HG02943 (cell line): ENCODE results near the gene VAV3.

Experiments
- ATAC-seq: cut with Tn5 transposase; IDR thresholded peaks from one replicate; pipeline ENCODE4 v1.9.1; 2021; ENCODE audit warnings: mild to moderate bottlenecking, low read depth, moderate library complexity; ENCODE audit not compliant: unreplicated experiment

The VAV3 gene

GRCh38 chr1:107618539-107618938 lies 346.4 kb downstream of the VAV3 start:
- ATAC-seq = no peak

- ATAC-seq = no peak
Measured at GRCh38 chr1:107617921-107618320, 347.1 kb downstream of the VAV3 start.

GRCh38 chr1:107617456-107617855 lies 347.5 kb downstream of the VAV3 start:
- ATAC-seq = no peak

- no peak for ATAC-seq
Measured at GRCh38 chr1:107609808-107610207, 355.2 kb downstream of the VAV3 start.

GRCh38 chr1:107604825-107605224 lies 360.2 kb downstream of the VAV3 start:
- ATAC-seq = no peak

GRCh38 chr1:107600607-107601160 lies 364.3 kb downstream of the VAV3 start:
- ATAC-seq = no peak

GRCh38 chr1:107599220-107599619 lies 365.8 kb downstream of the VAV3 start:
- ATAC-seq = no peak

- no peak for ATAC-seq
Measured at GRCh38 chr1:107597290-107597689, 367.7 kb downstream of the VAV3 start.

GRCh38 chr1:107594536-107594935 lies 370.4 kb downstream of the VAV3 start:
- ATAC-seq = no peak

- ATAC-seq = no peak
Measured at GRCh38 chr1:107593501-107594209, 371.3 kb downstream of the VAV3 start.

- ATAC-seq = no peak
Measured at GRCh38 chr1:107590900-107591622, 373.9 kb downstream of the VAV3 start.

GRCh38 chr1:107590087-107590486 lies 374.9 kb downstream of the VAV3 start:
- no peak for ATAC-seq

GRCh38 chr1:107588321-107588720 lies 376.7 kb downstream of the VAV3 start:
- no peak for ATAC-seq

- no peak for ATAC-seq
Measured at GRCh38 chr1:107575226-107575625, 389.8 kb downstream of the VAV3 start.

- no peak for ATAC-seq
Measured at GRCh38 chr1:107574044-107574443, 390.9 kb downstream of the VAV3 start.

GRCh38 chr1:107572674-107573211 lies 392.2 kb downstream of the VAV3 start:
- no peak for ATAC-seq

GRCh38 chr1:107570768-107571167 lies 394.2 kb downstream of the VAV3 start:
- ATAC-seq = no peak

- ATAC-seq = no peak
Measured at GRCh38 chr1:107563441-107563840, 401.5 kb downstream of the VAV3 start.

GRCh38 chr1:107559881-107560280 lies 405.1 kb downstream of the VAV3 start:
- no peak for ATAC-seq

GRCh38 chr1:107557095-107557494 lies 407.9 kb downstream of the VAV3 start:
- no peak for ATAC-seq

GRCh38 chr1:107555578-107555977 lies 409.4 kb downstream of the VAV3 start:
- ATAC-seq = no peak
